GM20000 (cell line): ENCODE data around the gene LRPAP1.

Source experiments
- DNase-seq: peaks from one replicate; pipeline ENCODE4 v3.0.0; 2012; ENCODE audit warnings: low spot score
- TF ChIP-seq, protein P1 (sequence below): IDR thresholded peaks from 2 replicates; pipeline ENCODE4 v1.5.1; 2012; ENCODE audit warnings: mild to moderate bottlenecking, control low read depth; ENCODE audit errors: extremely low read depth, missing control alignments

The LRPAP1 gene

GRCh38 chr4:3530663-3531254 is 1.5 kb downstream of the LRPAP1 start:
- TF ChIP-seq, protein P1, sequence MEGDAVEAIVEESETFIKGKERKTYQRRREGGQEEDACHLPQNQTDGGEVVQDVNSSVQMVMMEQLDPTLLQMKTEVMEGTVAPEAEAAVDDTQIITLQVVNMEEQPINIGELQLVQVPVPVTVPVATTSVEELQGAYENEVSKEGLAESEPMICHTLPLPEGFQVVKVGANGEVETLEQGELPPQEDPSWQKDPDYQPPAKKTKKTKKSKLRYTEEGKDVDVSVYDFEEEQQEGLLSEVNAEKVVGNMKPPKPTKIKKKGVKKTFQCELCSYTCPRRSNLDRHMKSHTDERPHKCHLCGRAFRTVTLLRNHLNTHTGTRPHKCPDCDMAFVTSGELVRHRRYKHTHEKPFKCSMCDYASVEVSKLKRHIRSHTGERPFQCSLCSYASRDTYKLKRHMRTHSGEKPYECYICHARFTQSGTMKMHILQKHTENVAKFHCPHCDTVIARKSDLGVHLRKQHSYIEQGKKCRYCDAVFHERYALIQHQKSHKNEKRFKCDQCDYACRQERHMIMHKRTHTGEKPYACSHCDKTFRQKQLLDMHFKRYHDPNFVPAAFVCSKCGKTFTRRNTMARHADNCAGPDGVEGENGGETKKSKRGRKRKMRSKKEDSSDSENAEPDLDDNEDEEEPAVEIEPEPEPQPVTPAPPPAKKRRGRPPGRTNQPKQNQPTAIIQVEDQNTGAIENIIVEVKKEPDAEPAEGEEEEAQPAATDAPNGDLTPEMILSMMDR, result no peak
- no peak for DNase-seq

DNA sequence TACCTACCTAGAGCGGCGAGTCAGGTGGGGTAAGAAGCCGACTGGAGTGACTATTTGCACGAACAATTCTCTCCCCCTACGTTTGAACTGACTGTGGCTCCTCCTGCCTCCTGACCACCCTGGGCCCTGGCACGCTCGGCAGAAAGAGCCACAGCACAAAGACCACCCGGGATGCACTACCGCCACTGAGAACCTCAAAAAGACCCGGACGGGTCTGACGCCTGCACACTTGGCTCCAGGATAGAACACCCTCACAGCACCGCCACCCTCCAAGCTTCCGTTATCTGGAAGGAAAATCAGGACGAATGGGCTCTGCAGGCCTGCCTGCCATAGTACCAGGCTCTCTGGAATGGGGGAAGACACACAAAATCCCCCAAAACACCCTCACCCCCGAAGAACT is 2.2 kb downstream of the LRPAP1 start:
- DNase-seq, result no peak
- TF ChIP-seq, protein P1, result no peak

GRCh38 chr4:3529363-3529762 is 2.9 kb downstream of the LRPAP1 start:
- TF ChIP-seq, protein P1, result no peak
- DNase-seq, result peak; percentile 62

GRCh38 chr4:3527914-3528876 is 4.0 kb downstream of the LRPAP1 start:
- DNase-seq, result no peak
- TF ChIP-seq, protein P1, result no peak

DNA sequence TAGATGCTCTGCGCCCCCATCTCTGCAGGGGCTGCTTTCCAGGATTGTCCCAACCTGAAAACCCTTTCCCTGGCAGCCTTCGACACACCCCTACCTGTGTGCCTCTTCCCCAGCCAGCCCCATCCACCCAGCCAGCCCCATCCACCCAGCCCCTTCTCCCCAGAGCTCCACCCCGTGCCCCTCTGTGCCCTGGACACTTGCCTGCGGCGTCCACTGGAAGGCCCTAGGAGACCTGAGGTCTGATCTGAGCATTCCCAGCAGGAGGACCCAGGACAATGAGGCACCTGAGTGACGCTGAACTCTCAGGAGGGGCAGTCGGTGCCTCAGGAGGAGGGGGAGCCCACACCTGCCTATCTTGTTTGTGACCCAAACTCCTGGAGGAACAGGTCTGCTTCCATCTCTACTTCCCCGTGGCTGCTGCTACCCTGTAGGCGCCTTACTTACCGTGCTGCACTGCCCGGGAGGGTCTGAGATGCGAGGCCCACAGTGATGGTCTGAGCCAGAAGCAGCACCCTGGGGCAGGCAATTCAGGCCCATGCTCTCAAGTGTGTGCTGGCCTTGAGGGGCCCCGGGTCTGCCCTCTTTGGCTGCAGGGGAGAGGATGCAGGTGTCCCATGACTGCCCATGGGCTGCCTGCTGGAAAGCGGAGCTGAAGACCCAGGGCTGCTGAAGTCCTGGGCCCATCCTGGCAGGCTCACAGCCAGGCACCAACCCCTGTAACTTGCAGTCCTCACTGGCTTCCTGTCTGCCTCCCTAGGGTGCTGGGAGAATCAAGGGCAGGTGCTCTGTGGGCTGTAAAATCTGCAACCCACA is 4.9 kb downstream of the LRPAP1 start:
- TF ChIP-seq, protein P1, result no peak

GRCh38 chr4:3526456-3526855 is 5.8 kb downstream of the LRPAP1 start:
- DNase-seq, result no peak
- TF ChIP-seq, protein P1, result no peak

More for the DNA sequence above, 4.9 kb downstream of the LRPAP1 start:
- no peak for DNase-seq
